NCI-H82 (cell line): ENCODE measurements around the gene SMAD3.
"Not testable (repeated sequence)": the region's sequence is repeated elsewhere in the genome, so short reads cannot be mapped to it uniquely, and the experiment has no call there.

Source experiments
- DNase-seq: peaks from one replicate; lab custom pipeline; 2025; lab: John Stamatoyannopoulos, UW

The SMAD3 gene

GRCh38 chr15:67065531-67066005, at the start of gene SMAD3:
Gene SMAD3, plus strand, starts transcription at chr15:67065602. Its CDS starts 553 bp downstream, at chr15:67066155.
- peak; percentile 60 for DNase-seq

GRCh38 chr15:67017311-67017710, 48.1 kb upstream of the SMAD3 start:
- no peak for DNase-seq

GRCh38 chr15:67018026-67018425, 47.4 kb upstream of the SMAD3 start:
- no peak for DNase-seq

- DNase-seq, result no peak
These were observed 47.0 kb upstream of the SMAD3 start for GRCh38 chr15:67018441-67018840.

GRCh38 chr15:67019069-67019468, 46.3 kb upstream of the SMAD3 start:
- DNase-seq, result no peak

- no peak for DNase-seq
These were observed 45.4 kb upstream of the SMAD3 start for GRCh38 chr15:67019884-67020520.

GRCh38 chr15:67020668-67021067, 44.7 kb upstream of the SMAD3 start:
- not testable (repeated sequence) for DNase-seq

- DNase-seq, result no peak
These were observed 43.9 kb upstream of the SMAD3 start for GRCh38 chr15:67021455-67021854.

GRCh38 chr15:67022587-67023105, 42.8 kb upstream of the SMAD3 start:
- DNase-seq, result no peak

- DNase-seq, result no peak
These were observed 41.7 kb upstream of the SMAD3 start for GRCh38 chr15:67023517-67024313.

GRCh38 chr15:67024314-67024997, 40.9 kb upstream of the SMAD3 start:
- DNase-seq, result no peak

- DNase-seq, result no peak
These were observed 40.4 kb upstream of the SMAD3 start for GRCh38 chr15:67024998-67025368.

GRCh38 chr15:67025719-67026609, 39.4 kb upstream of the SMAD3 start:
- DNase-seq, result no peak

GRCh38 chr15:67026610-67026967, 38.8 kb upstream of the SMAD3 start:
- DNase-seq, result no peak

- DNase-seq, result not testable (repeated sequence)
These were observed 37.0 kb upstream of the SMAD3 start for GRCh38 chr15:67028440-67028839.

- peak; percentile 7 for DNase-seq
These were observed 35.2 kb upstream of the SMAD3 start for GRCh38 chr15:67030036-67030762.

GRCh38 chr15:67031331-67031730, 34.1 kb upstream of the SMAD3 start:
- no peak for DNase-seq

GRCh38 chr15:67032608-67033007, 32.8 kb upstream of the SMAD3 start:
- DNase-seq, result no peak

GRCh38 chr15:67033012-67033411, 32.4 kb upstream of the SMAD3 start:
- no peak for DNase-seq

- DNase-seq, result no peak
These were observed 31.8 kb upstream of the SMAD3 start for GRCh38 chr15:67033571-67034044.

GRCh38 chr15:67035886-67036285, 29.5 kb upstream of the SMAD3 start:
- no peak for DNase-seq
